Placental epithelial cell (primary cell): ENCODE results near the gene CRISP2. TPM values are rescaled to one million over a fixed set of nuclear protein-coding genes. Genes with fewer than 3 reads are reported as not detected.

Experiments
- total RNA-seq: library from RNA; depleted of rRNA; stranded (reverse); fragments of >200 nt; gene quantifications from 2 replicates; pipeline ENCODE4 v1.2.3, GENCODE V29; 2012

The CRISP2 gene
- not detected in 2 replicates for total RNA-seq

DNA sequence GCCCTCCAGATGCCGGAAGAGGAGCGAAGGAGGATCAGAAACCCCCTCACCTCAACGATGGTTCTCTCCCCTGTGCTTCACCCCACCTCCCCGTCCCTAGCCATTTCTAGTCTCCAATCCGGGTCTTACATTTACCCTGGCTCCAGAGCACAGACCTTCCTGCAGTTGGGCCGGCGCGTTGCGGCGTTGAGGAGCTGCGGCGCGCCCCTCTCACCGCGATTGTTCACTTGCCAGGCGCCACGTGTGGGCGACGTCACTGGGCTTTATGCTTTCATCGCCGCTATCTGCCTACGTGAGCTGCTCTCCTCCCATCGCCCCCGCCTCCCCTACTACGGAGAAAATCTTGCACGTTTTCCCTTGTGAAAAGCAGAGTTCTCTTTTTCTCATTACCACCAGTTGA is at the start of gene CRISP2:
CRISP2 (minus strand) TSS at position 198 of the 400 bp plus-strand sequence. CDS start 4,347 bp downstream, outside the sequence.

GRCh38 chr6:49744259-49744658 is 30.9 kb upstream of the CRISP2 start, which contains the start of gene CRISP3:
Gene CRISP3, minus strand, starts transcription at chr6:49744388. Its CDS starts 21 bp downstream, at chr6:49744367.

Other genes with a start within 250 kb of the CRISP2 start
- not detected in 2 replicates for gene GLYATL3, start 213.6 kb downstream of the CRISP2 start, total RNA-seq
- not detected in 2 replicates for gene C6orf141, start 162.9 kb downstream of the CRISP2 start, total RNA-seq
- not detected in 2 replicates for gene RHAG, start 76.7 kb downstream of the CRISP2 start, total RNA-seq
- gene CRISP3, start 30.8 kb upstream of the CRISP2 start, total RNA-seq: not detected in 2 replicates
- not detected in 2 replicates for gene PGK2, start 73.7 kb upstream of the CRISP2 start, total RNA-seq
- gene CRISP1, start 153.0 kb upstream of the CRISP2 start, total RNA-seq: not detected in 2 replicates